GM11168 (cell line): Measurements from ENCODE around the gene KIF6.

Experiments used
- in situ Hi-C: fragments of 300-500 bp; cut with MboI; formaldehyde crosslinking; loops from one replicate; pipeline ENCODE4 v1.12.0; 2022; ENCODE audit warnings: low sequenced_read_pairs; ENCODE audit not compliant: unreplicated experiment

The KIF6 gene

GRCh38 chr6:39468385-39468784, 256.8 kb downstream of the KIF6 start:
- in situ Hi-C loops, result no loop called here

GRCh38 chr6:39466631-39467030, 258.6 kb downstream of the KIF6 start:
- in situ Hi-C loops, result no loop called here

- in situ Hi-C loops, result no loop called here
These were observed 259.7 kb downstream of the KIF6 start for GRCh38 chr6:39465539-39465938.

- in situ Hi-C loops, result no loop called here
These were observed 261.1 kb downstream of the KIF6 start for GRCh38 chr6:39464067-39464466.

- in situ Hi-C loops, result no loop called here
These were observed 271.2 kb downstream of the KIF6 start for GRCh38 chr6:39453956-39454524.

GRCh38 chr6:39453241-39453640, 272.0 kb downstream of the KIF6 start:
- in situ Hi-C loops, result no loop called here

- in situ Hi-C loops, result no loop called here
These were observed 272.7 kb downstream of the KIF6 start for GRCh38 chr6:39452306-39453145.

GRCh38 chr6:39451831-39452230, 273.4 kb downstream of the KIF6 start:
- in situ Hi-C loops, result no loop called here

GRCh38 chr6:39449022-39449421, 276.2 kb downstream of the KIF6 start:
- in situ Hi-C loops, result no loop called here

- in situ Hi-C loops, result no loop called here
These were observed 278.3 kb downstream of the KIF6 start for GRCh38 chr6:39446909-39447308.

GRCh38 chr6:39445667-39446066, 279.5 kb downstream of the KIF6 start:
- in situ Hi-C loops, result no loop called here

GRCh38 chr6:39444479-39445019, 280.7 kb downstream of the KIF6 start:
- in situ Hi-C loops, result no loop called here

GRCh38 chr6:39441986-39442385, 283.2 kb downstream of the KIF6 start:
- in situ Hi-C loops, result no loop called here

- in situ Hi-C loops, result no loop called here
These were observed 283.9 kb downstream of the KIF6 start for GRCh38 chr6:39441301-39441700.

- in situ Hi-C loops, result no loop called here
These were observed 285.2 kb downstream of the KIF6 start for GRCh38 chr6:39440039-39440426.

- in situ Hi-C loops, result no loop called here
These were observed 285.7 kb downstream of the KIF6 start for GRCh38 chr6:39439342-39440038.

- in situ Hi-C loops, result no loop called here
These were observed 291.6 kb downstream of the KIF6 start for GRCh38 chr6:39433630-39434029.

GRCh38 chr6:39432330-39433025, 292.7 kb downstream of the KIF6 start:
- in situ Hi-C loops, result no loop called here

GRCh38 chr6:39430871-39431523, 294.2 kb downstream of the KIF6 start:
- in situ Hi-C loops, result no loop called here

- in situ Hi-C loops, result no loop called here
These were observed 294.8 kb downstream of the KIF6 start for GRCh38 chr6:39430446-39430845.
